Mucosa of stomach (tissue), 1 donor: ENCODE results near the gene FKBP5.

Source experiments
- H3K27me3 ChIP-seq: one replicate; pipeline ENCODE4 v1.7.0; 2013; ENCODE audit warnings: mild to moderate bottlenecking, low read length; ENCODE audit not compliant: control insufficient read depth, insufficient read depth
- H3K36me3 ChIP-seq: one replicate; pipeline ENCODE4 v1.7.0; 2013; ENCODE audit warnings: low read length; ENCODE audit not compliant: control insufficient read depth, insufficient read depth
- H3K4me1 ChIP-seq: one replicate; pipeline ENCODE4 v1.7.0; 2013; ENCODE audit warnings: mild to moderate bottlenecking, low read length; ENCODE audit not compliant: control insufficient read depth, insufficient read depth
- H3K4me3 ChIP-seq: one replicate; pipeline ENCODE4 v1.7.0; 2013; ENCODE audit warnings: low read length
- H3K9ac ChIP-seq: one replicate; pipeline ENCODE4 v1.7.0; 2013; ENCODE audit warnings: mild to moderate bottlenecking, low read length, moderate library complexity
- H3K9me3 ChIP-seq: one replicate; pipeline ENCODE4 v1.7.0; 2013; ENCODE audit warnings: mild to moderate bottlenecking, low read length, moderate library complexity; ENCODE audit not compliant: control insufficient read depth
- donor health status: Pancreatic carcinoma.

Gene FKBP5

DNA sequence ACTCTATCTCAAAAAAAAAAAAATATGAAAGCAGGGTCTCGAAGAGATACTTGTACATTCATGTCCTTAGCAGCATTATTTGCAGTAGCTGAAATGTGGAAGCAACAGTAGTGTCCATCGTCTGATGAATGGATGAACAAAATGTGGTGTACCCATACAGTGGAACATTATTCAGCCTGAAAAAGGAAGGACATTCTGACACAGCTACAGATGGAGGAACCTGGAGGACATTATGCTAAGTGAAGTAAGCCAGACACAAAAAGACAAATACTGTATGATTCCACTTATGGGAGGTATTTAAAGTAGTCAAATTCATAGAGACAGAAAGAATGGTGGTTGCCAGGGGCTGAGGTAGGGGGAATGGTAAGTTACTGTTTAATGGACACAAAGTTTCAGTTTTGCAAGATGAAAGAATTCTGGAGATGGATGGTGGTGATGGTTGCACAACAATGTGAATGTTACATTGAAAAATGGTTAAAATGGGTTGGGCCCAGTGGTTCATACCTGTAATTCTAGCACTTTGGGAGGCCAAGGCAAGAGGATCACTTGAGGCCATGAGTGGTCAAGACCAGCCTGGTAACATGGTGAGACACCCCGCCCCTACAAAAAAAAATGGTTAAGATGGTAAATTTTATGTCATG is 164.2 kb downstream of the FKBP5 start:
- H3K9me3 ChIP-seq = no peaks in the 10 kb centered on the region
- H3K27me3 ChIP-seq = no peaks in the 10 kb centered on the region

More for the DNA sequence above, 164.2 kb downstream of the FKBP5 start:
- Histone ChIP-seq H3K36me3 (no peaks in the 10 kb centered on the region), H3K4me3 (no peak overlapping the region), H3K9ac (no peak overlapping the region), H3K4me1 (no peaks in the 10 kb centered on the region)
